Thyroid gland (tissue), 4 donors: ENCODE results near the gene CTNNA3.
"Not testable (repeated sequence)": the region's sequence is repeated elsewhere in the genome, so short reads cannot be mapped to it uniquely, and the experiment has no call there.

Experiments
- POLR2A ChIP-seq, 2 donors: fragments of 450-650 bp; IDR thresholded peaks; one replicate each; pipeline ENCODE4 v1.6.1; 2017; ENCODE audit warnings: antibody characterized with exemption in 2 of 2, mild to moderate bottlenecking in 2 of 2, moderate library complexity in 1 of 2
- TF ChIP-seq, protein P1 (sequence below), 6 experiments: fragments of 200-600 bp in 3 of 6; fragments of 450-650 bp in 3 of 6; sonication (generic) in 3 of 6; IDR thresholded peaks; one replicate each; pipeline ENCODE4 v1.5.1; 2016 to 2019; ENCODE audit warnings: antibody characterized with exemption in 6 of 6, mild to moderate bottlenecking in 2 of 6, inconsistent platforms in 1 of 6, moderate library complexity in 1 of 6

DNA sequence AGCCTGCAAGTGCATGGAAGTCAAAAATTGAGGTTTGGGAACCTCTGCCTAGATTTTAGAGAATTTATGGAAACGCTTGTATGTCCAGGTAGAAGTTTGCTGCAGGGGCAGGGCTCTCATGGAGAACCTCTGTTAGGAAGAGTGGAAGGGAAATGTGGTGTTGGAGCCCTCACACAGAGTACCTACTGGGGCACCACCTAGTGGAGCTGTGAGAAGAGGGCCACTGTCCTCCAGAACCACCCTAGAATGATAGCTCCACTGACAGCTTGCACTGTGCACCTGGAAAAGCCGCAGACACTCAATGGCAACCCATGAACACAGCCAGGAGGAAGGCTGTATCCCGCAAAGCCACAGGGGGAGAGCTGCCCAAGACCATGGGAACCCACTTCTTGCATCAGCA lies 165.0 kb downstream of the CTNNA3 start:
- TF ChIP-seq, protein P1, sequence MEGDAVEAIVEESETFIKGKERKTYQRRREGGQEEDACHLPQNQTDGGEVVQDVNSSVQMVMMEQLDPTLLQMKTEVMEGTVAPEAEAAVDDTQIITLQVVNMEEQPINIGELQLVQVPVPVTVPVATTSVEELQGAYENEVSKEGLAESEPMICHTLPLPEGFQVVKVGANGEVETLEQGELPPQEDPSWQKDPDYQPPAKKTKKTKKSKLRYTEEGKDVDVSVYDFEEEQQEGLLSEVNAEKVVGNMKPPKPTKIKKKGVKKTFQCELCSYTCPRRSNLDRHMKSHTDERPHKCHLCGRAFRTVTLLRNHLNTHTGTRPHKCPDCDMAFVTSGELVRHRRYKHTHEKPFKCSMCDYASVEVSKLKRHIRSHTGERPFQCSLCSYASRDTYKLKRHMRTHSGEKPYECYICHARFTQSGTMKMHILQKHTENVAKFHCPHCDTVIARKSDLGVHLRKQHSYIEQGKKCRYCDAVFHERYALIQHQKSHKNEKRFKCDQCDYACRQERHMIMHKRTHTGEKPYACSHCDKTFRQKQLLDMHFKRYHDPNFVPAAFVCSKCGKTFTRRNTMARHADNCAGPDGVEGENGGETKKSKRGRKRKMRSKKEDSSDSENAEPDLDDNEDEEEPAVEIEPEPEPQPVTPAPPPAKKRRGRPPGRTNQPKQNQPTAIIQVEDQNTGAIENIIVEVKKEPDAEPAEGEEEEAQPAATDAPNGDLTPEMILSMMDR (IDR thresholded peaks at IDR 0.05): not testable (repeated sequence)
- not testable (repeated sequence) for TF ChIP-seq POLR2A (IDR thresholded peaks at IDR 0.05)
